KMS-11 (cell line): ENCODE measurements around the gene HYAL1.

Source experiments
- H2AFZ ChIP-seq: fragments of 200-600 bp; sonication (generic); 2 replicates; pipeline ENCODE4 v1.6.1; 2016; ENCODE audit warnings: antibody characterized with exemption, mixed run types, low read depth
- H3K27ac ChIP-seq: fragments of 200-600 bp; sonication (generic); 2 replicates; pipeline ENCODE4 v1.6.1; 2016; ENCODE audit warnings: mild to moderate bottlenecking, mixed run types
- H3K27me3 ChIP-seq: fragments of 200-600 bp; sonication (generic); 2 replicates; pipeline ENCODE4 v1.6.1; 2017; ENCODE audit warnings: mild to moderate bottlenecking, low read depth, mixed run types, moderate library complexity; ENCODE audit not compliant: insufficient read depth
- H3K36me3 ChIP-seq: fragments of 200-600 bp; sonication (generic); 2 replicates; pipeline ENCODE4 v1.6.1; 2017; ENCODE audit warnings: mild to moderate bottlenecking, mixed run types; ENCODE audit not compliant: insufficient read depth
- H3K4me1 ChIP-seq: fragments of 200-600 bp; sonication (generic); 2 replicates; pipeline ENCODE4 v1.6.1; 2016; ENCODE audit warnings: mild to moderate bottlenecking, low read depth, mixed run types; ENCODE audit not compliant: poor library complexity, severe bottlenecking
- H3K4me2 ChIP-seq: fragments of 200-600 bp; sonication (generic); 2 replicates; pipeline ENCODE4 v1.7.0; 2016; ENCODE audit warnings: mild to moderate bottlenecking, mixed run types
- H3K4me3 ChIP-seq: fragments of 200-600 bp; sonication (generic); IDR thresholded peaks from 2 replicates; pipeline ENCODE4 v1.6.1; 2017; ENCODE audit warnings: low read depth, low read length, mixed read lengths; ENCODE audit not compliant: insufficient read depth
- H3K79me2 ChIP-seq: fragments of 200-600 bp; sonication (generic); 2 replicates; pipeline ENCODE4 v1.6.1; 2016; ENCODE audit warnings: low read depth, mixed run types; ENCODE audit not compliant: insufficient read depth
- H3K9ac ChIP-seq: fragments of 200-600 bp; sonication (generic); 2 replicates; pipeline ENCODE4 v1.6.1; 2016; ENCODE audit warnings: mild to moderate bottlenecking, mixed run types
- H4K20me1 ChIP-seq: fragments of 200-600 bp; sonication (generic); 2 replicates; pipeline ENCODE4 v1.6.1; 2016; ENCODE audit warnings: mild to moderate bottlenecking, mixed run types; ENCODE audit not compliant: insufficient read depth
- CTCF ChIP-seq: fragments of 200-600 bp; sonication (generic); conservative IDR thresholded peaks from 2 replicates; pipeline ENCODE4 v1.6.1; 2017; ENCODE audit warnings: low read depth, mild to moderate bottlenecking, antibody characterized with exemption, low read length, moderate library complexity, mixed read lengths

HYAL1 gene

GRCh38 chr3:50325497-50326181 is 22.3 kb upstream of the HYAL1 start:
- Histone ChIP-seq H3K79me2 (peaks cover 8% of the 10 kb centered on the region; the same call in 1 of the 2 replicates), H3K4me3 (no peak overlapping the region), H3K27me3 (no peaks in the 10 kb centered on the region), H4K20me1 (no peaks in the 10 kb centered on the region), H3K36me3 (no peaks in the 10 kb centered on the region), H3K4me2 (no peak overlapping the region), H3K9ac (no peak overlapping the region), H3K4me1 (peaks cover 4% of the 10 kb centered on the region), H2AFZ (no peak overlapping the region), H3K27ac (no peak overlapping the region)
- no peak for TF ChIP-seq CTCF

- Histone ChIP-seq H3K4me3 (no peak overlapping the region), H2AFZ (no peak overlapping the region), H3K27ac (no peak overlapping the region), H3K27me3 (no peaks in the 10 kb centered on the region), H3K9ac (no peak overlapping the region), H4K20me1 (no peaks in the 10 kb centered on the region), H3K79me2 (peaks cover 8% of the 10 kb centered on the region; the same call in 1 of the 2 replicates), H3K4me2 (no peak overlapping the region), H3K36me3 (no peaks in the 10 kb centered on the region), H3K4me1 (peaks cover 4% of the 10 kb centered on the region)
- no peak for TF ChIP-seq CTCF
These were observed 21.7 kb upstream of the HYAL1 start for GRCh38 chr3:50325113-50325480.

- Histone ChIP-seq H3K36me3 (no peaks in the 10 kb centered on the region), H3K27ac (no peak overlapping the region), H3K9ac (no peak overlapping the region), H2AFZ (no peak overlapping the region), H3K79me2 (peaks cover 8% of the 10 kb centered on the region; the same call in 1 of the 2 replicates), H3K4me2 (no peak overlapping the region), H3K27me3 (no peaks in the 10 kb centered on the region), H4K20me1 (no peaks in the 10 kb centered on the region), H3K4me1 (peaks cover 4% of the 10 kb centered on the region), H3K4me3 (no peak overlapping the region)
- peak; percentile 71 for TF ChIP-seq CTCF
These were observed 21.2 kb upstream of the HYAL1 start for GRCh38 chr3:50324351-50325112.

- Histone ChIP-seq H3K27me3 (no peaks in the 10 kb centered on the region), H3K9ac (no peak overlapping the region), H3K4me3 (no peak overlapping the region), H3K79me2 (peaks cover 8% of the 10 kb centered on the region; the same call in 1 of the 2 replicates), H3K27ac (no peak overlapping the region), H4K20me1 (no peaks in the 10 kb centered on the region), H3K36me3 (no peaks in the 10 kb centered on the region), H2AFZ (no peak overlapping the region), H3K4me1 (peaks cover 4% of the 10 kb centered on the region), H3K4me2 (no peak overlapping the region)
- no peak for TF ChIP-seq CTCF
These were observed 20.3 kb upstream of the HYAL1 start for GRCh38 chr3:50323614-50324199.
